GM21528 (cell line): Measurements from ENCODE around the gene TMEM270.
"Not testable (repeated sequence)": the region's sequence is repeated elsewhere in the genome, so short reads cannot be mapped to it uniquely, and the experiment has no call there.

Experiments used
- ATAC-seq: cut with Tn5 transposase; IDR thresholded peaks from one replicate; pipeline ENCODE4 v1.9.1; 2021; ENCODE audit warnings: mild to moderate bottlenecking, moderate library complexity; ENCODE audit not compliant: unreplicated experiment, low FRiP score

The TMEM270 gene

GRCh38 chr7:73882047-73882402, 21.1 kb downstream of the TMEM270 start:
- no peak for ATAC-seq

GRCh38 chr7:73884867-73885422, 24.0 kb downstream of the TMEM270 start:
- not testable (repeated sequence) for ATAC-seq

- ATAC-seq: no peak
Measured at GRCh38 chr7:73885433-73885974, 24.5 kb downstream of the TMEM270 start.

GRCh38 chr7:73885975-73886798, 25.2 kb downstream of the TMEM270 start:
- ATAC-seq: no peak

- no peak for ATAC-seq
Measured at GRCh38 chr7:73887762-73888161, 26.8 kb downstream of the TMEM270 start.

- ATAC-seq: no peak
Measured at GRCh38 chr7:73888959-73889358, 28.0 kb downstream of the TMEM270 start.

GRCh38 chr7:73890555-73891147, 29.7 kb downstream of the TMEM270 start:
- no peak for ATAC-seq

- ATAC-seq: no peak
Measured at GRCh38 chr7:73891178-73891885, 30.4 kb downstream of the TMEM270 start.

- no peak for ATAC-seq
Measured at GRCh38 chr7:73892003-73892999, 31.3 kb downstream of the TMEM270 start.

- ATAC-seq: no peak
Measured at GRCh38 chr7:73893342-73894101, 32.6 kb downstream of the TMEM270 start.

- no peak for ATAC-seq
Measured at GRCh38 chr7:73894166-73894565, 33.2 kb downstream of the TMEM270 start.

- no peak for ATAC-seq
Measured at GRCh38 chr7:73894733-73895551, 34.0 kb downstream of the TMEM270 start.

- ATAC-seq: no peak
Measured at GRCh38 chr7:73895626-73896025, 34.7 kb downstream of the TMEM270 start.

GRCh38 chr7:73896454-73896853, 35.5 kb downstream of the TMEM270 start:
- no peak for ATAC-seq

- no peak for ATAC-seq
Measured at GRCh38 chr7:73899731-73900142, 38.8 kb downstream of the TMEM270 start.

- no peak for ATAC-seq
Measured at GRCh38 chr7:73900286-73900685, 39.3 kb downstream of the TMEM270 start.

GRCh38 chr7:73901231-73901822, 40.4 kb downstream of the TMEM270 start:
- no peak for ATAC-seq
